OCI-LY3 (cell line): Measurements from ENCODE around the gene CD59.

ENCODE experiments used
- CTCF ChIP-seq: fragments of 200-600, 300-600 bp; sonication (generic); IDR thresholded peaks from 2 replicates; pipeline ENCODE4 v1.5.1; 2014; ENCODE audit warnings: antibody characterized with exemption, low read length, low read depth
- EZH2phosphoT487 ChIP-seq: fragments of 200-600 bp; shearing (Covaris generic); IDR thresholded peaks from 2 replicates; pipeline ENCODE4 v1.6.1; 2018; ENCODE audit warnings: antibody characterized with exemption, mixed run types, low read depth

- TF ChIP-seq EZH2phosphoT487 (no peak), CTCF (no peak)
These were observed 38.7 kb upstream of the CD59 start for GRCh38 chr11:33774736-33775466.
